NCI-H2029 (cell line): Measurements from ENCODE around the gene IPO5.
A peak's percentile ranks its signal among the peaks of the same experiment; 100 is the strongest.
"Not testable (repeated sequence)": the region's sequence is repeated elsewhere in the genome, so short reads cannot be mapped to it uniquely, and the experiment has no call there.

ENCODE experiments used
- DNase-seq: peaks from one replicate; lab custom pipeline; 2025; lab: John Stamatoyannopoulos, UW

IPO5 gene

GRCh38 chr13:97949316-97949715, 4.2 kb upstream of the IPO5 start:
- not testable (repeated sequence) for DNase-seq

GRCh38 chr13:97951376-97951775, 2.1 kb upstream of the IPO5 start:
- no peak for DNase-seq

- not testable (repeated sequence) for DNase-seq
Measured at GRCh38 chr13:97952831-97953230, 644 bp upstream of the IPO5 start.

- no peak for DNase-seq
Measured at GRCh38 chr13:97961340-97961739, 7.9 kb downstream of the IPO5 start.

GRCh38 chr13:97962887-97963286, 9.4 kb downstream of the IPO5 start:
- DNase-seq = no peak

GRCh38 chr13:97967226-97967625, 13.8 kb downstream of the IPO5 start:
- DNase-seq = no peak

- no peak for DNase-seq
Measured at GRCh38 chr13:97967948-97968347, 14.5 kb downstream of the IPO5 start.

- DNase-seq = no peak
Measured at GRCh38 chr13:97971519-97971918, 18.0 kb downstream of the IPO5 start.

GRCh38 chr13:97974773-97975172, 21.3 kb downstream of the IPO5 start:
- no peak for DNase-seq

- no peak for DNase-seq
Measured at GRCh38 chr13:97975280-97975847, 21.9 kb downstream of the IPO5 start.

GRCh38 chr13:97975848-97976609, 22.6 kb downstream of the IPO5 start:
- peak; percentile 46 for DNase-seq

GRCh38 chr13:97976610-97977521, 23.4 kb downstream of the IPO5 start:
- no peak for DNase-seq

GRCh38 chr13:97977982-97978381, 24.5 kb downstream of the IPO5 start:
- no peak for DNase-seq

- DNase-seq = no peak
Measured at GRCh38 chr13:97978651-97979050, 25.2 kb downstream of the IPO5 start.

GRCh38 chr13:97979051-97979450, 25.6 kb downstream of the IPO5 start:
- DNase-seq = no peak

- no peak for DNase-seq
Measured at GRCh38 chr13:97979556-97979955, 26.1 kb downstream of the IPO5 start.

GRCh38 chr13:97982286-97982685, 28.8 kb downstream of the IPO5 start:
- DNase-seq = no peak

- DNase-seq = no peak
Measured at GRCh38 chr13:97986835-97987234, 33.4 kb downstream of the IPO5 start.

GRCh38 chr13:97999653-98000052, 46.2 kb downstream of the IPO5 start:
- DNase-seq = no peak

GRCh38 chr13:98004107-98004506, 50.6 kb downstream of the IPO5 start:
- DNase-seq = no peak

- not testable (repeated sequence) for DNase-seq
Measured at GRCh38 chr13:98004997-98005396, 51.5 kb downstream of the IPO5 start.

GRCh38 chr13:98007001-98007400, 53.5 kb downstream of the IPO5 start:
- no peak for DNase-seq

- no peak for DNase-seq
Measured at GRCh38 chr13:98013241-98013640, 59.8 kb downstream of the IPO5 start.
